K562 (cell line): Measurements from ENCODE around the gene RYR1. TPM values are rescaled to one million over a fixed set of nuclear protein-coding genes. Genes with fewer than 3 reads are reported as not detected.

Experiments
- ATAC-seq: fragments of 200-7000 bp; cut with Tn5 transposase; 3 replicates; pipeline ENCODE4 v1.9.1; 2020; ENCODE audit warnings: moderate library complexity
- BruUV-seq: library from RNA; stranded (reverse); fragments of 400-500 nt; replicated peaks from 2 replicates; lab custom pipeline; 2021; lab: Mats Ljungman, UMichigan
- CTCF ChIA-PET: fragments of 300-600 bp; formaldehyde crosslinking; extraction: SDS; loops from one replicate; lab custom pipeline; 2021; ENCODE audit warnings: low intra/inter-chr PET ratio; lab: Yijun Ruan, JAX
- POLR2A ChIA-PET: fragments of 300-600, 350-650 bp; sonication (Branson Sonifier 250); formaldehyde crosslinking; extraction: SDS; loops from one replicate; lab custom pipeline; 2021; ENCODE audit warnings: antibody characterized with exemption, inconsistent platforms; lab: Yijun Ruan, JAX
- DNase-seq, 4 experiments: peaks; one replicate each; pipeline versions ENCODE4 v3.0.0 to v3.0.0-alpha.2; 2011 to 2018; ENCODE audit warnings: low spot score in 3 of 4, mixed read lengths in 3 of 4; ENCODE audit errors: extremely low read depth in 1 of 4
- FAIRE-seq: peaks from 2 replicates; lab custom pipeline; 2011; peaks lifted over from hg19 to GRCh38; lab: Jason Lieb, UNC
- H2AFZ ChIP-seq: 2 replicates; pipeline ENCODE4 v1.6.0; 2011; ENCODE audit warnings: low read depth, low read length, control low read depth, inconsistent platforms
- H3K27ac ChIP-seq: fragments of 200-600 bp; 3 replicates; pipeline ENCODE4 v1.8.0; 2011; ENCODE audit warnings: low read depth, mild to moderate bottlenecking, control low read depth, inconsistent platforms, low read length, moderate library complexity, mixed read lengths; ENCODE audit errors: extremely low read depth
- H3K27me3 ChIP-seq, 2 experiments: fragments of 300-600 bp in 1 of 2; 2 replicates in 1 of 2; 3 replicates in 1 of 2; pipeline versions ENCODE4 v1.6.0 to v1.8.0; 2011; ENCODE audit warnings: inconsistent platforms in 2 of 2, low read length in 2 of 2, mild to moderate bottlenecking in 1 of 2, mixed read lengths in 1 of 2, moderate library complexity in 1 of 2; ENCODE audit not compliant: control insufficient read depth in 2 of 2, insufficient read depth in 2 of 2
- H3K36me3 ChIP-seq: fragments of 300-600 bp; 3 replicates; pipeline ENCODE4 v1.8.0; 2011; ENCODE audit warnings: mild to moderate bottlenecking, low read length, inconsistent platforms; ENCODE audit not compliant: control insufficient read depth, insufficient read depth
- H3K4me1 ChIP-seq, 2 experiments: fragments of 200-600 bp in 1 of 2; replicated peaks in 1 of 2; 2 replicates in 1 of 2; 3 replicates in 1 of 2; pipeline versions ENCODE4 v1.5.1 to v1.8.0; 2011; ENCODE audit warnings: inconsistent platforms in 2 of 2, low read length in 2 of 2, mild to moderate bottlenecking in 1 of 2, mixed read lengths in 1 of 2, moderate library complexity in 1 of 2; ENCODE audit not compliant: control insufficient read depth in 2 of 2, insufficient read depth in 2 of 2
- H3K4me2 ChIP-seq: 2 replicates; pipeline ENCODE4 v1.6.1; 2011; ENCODE audit warnings: low read length, control low read depth, inconsistent platforms, mixed read lengths; ENCODE audit not compliant: insufficient read depth
- H3K4me3 ChIP-seq: fragments of 200-600 bp; sonication (generic), shearing (Covaris generic); 2 replicates; pipeline ENCODE4 v1.5.1; 2016; ENCODE audit warnings: control low read depth, inconsistent platforms
- H3K79me2 ChIP-seq: fragments of 200-600 bp; 3 replicates; pipeline ENCODE4 v1.8.0; 2011; ENCODE audit warnings: low read length, inconsistent platforms; ENCODE audit not compliant: control insufficient read depth, insufficient read depth
- H3K9ac ChIP-seq, 2 experiments: 2 replicates each; pipeline versions ENCODE4 v1.6.0 to v1.6.1; 2011; ENCODE audit warnings: low read depth in 2 of 2, low read length in 2 of 2, control low read depth in 1 of 2, inconsistent platforms in 1 of 2, mild to moderate bottlenecking in 1 of 2, mixed read lengths in 1 of 2; ENCODE audit not compliant: insufficient read depth in 1 of 2
- H3K9me1 ChIP-seq: one replicate; pipeline ENCODE4 v1.6.0; 2011; ENCODE audit warnings: inconsistent platforms, mild to moderate bottlenecking, low read length, moderate library complexity; ENCODE audit not compliant: control insufficient read depth, insufficient read depth
- H3K9me3 ChIP-seq: replicated peaks from 2 replicates; pipeline ENCODE4 v1.5.1; 2011; ENCODE audit warnings: low read depth, low read length, inconsistent platforms; ENCODE audit not compliant: control insufficient read depth, insufficient read depth
- H4K20me1 ChIP-seq: replicated peaks from 2 replicates; pipeline ENCODE4 v1.6.1; 2011; ENCODE audit warnings: low read length, inconsistent platforms, mixed read lengths; ENCODE audit not compliant: control insufficient read depth, insufficient read depth
- FOXA1 ChIP-seq: fragments of 450-650 bp; IDR thresholded peaks from 2 replicates; pipeline ENCODE4 v1.6.1; 2016; ENCODE audit warnings: mild to moderate bottlenecking, borderline replicate concordance
- GATAD2B ChIP-seq: fragments of 450-650 bp; IDR thresholded peaks from 2 replicates; pipeline ENCODE4 v1.6.1; 2017; ENCODE audit warnings: mild to moderate bottlenecking, borderline replicate concordance
- HDAC1 ChIP-seq, 2 experiments: fragments of 450-650 bp; IDR thresholded peaks; 2 replicates each; pipeline ENCODE4 v1.6.1; 2016 to 2017; ENCODE audit warnings: inconsistent platforms in 1 of 2, mild to moderate bottlenecking in 1 of 2, moderate library complexity in 1 of 2
- MIER1 ChIP-seq: fragments of 450-650 bp; IDR thresholded peaks from 2 replicates; pipeline ENCODE4 v1.6.1; 2016; ENCODE audit warnings: antibody characterized with exemption, mild to moderate bottlenecking, low read depth
- NRF1 ChIP-seq, 2 experiments: fragments of 450-650 bp; IDR thresholded peaks in 1 of 2; conservative IDR thresholded peaks in 1 of 2; 2 replicates each; pipeline ENCODE4 v1.6.1; 2014; ENCODE audit warnings: mild to moderate bottlenecking in 2 of 2
- RB1 ChIP-seq: fragments of 450-650 bp; IDR thresholded peaks from 2 replicates; pipeline ENCODE4 v1.6.1; 2017; ENCODE audit warnings: low read depth, mild to moderate bottlenecking
- RBM25 ChIP-seq: fragments of 200-400 bp; formaldehyde crosslinking; IDR thresholded peaks from 2 replicates; pipeline ENCODE4 v1.6.1; 2018; ENCODE audit warnings: low read length, low read depth, moderate library complexity; ENCODE audit not compliant: severe bottlenecking
- RFX5 ChIP-seq: IDR thresholded peaks from 2 replicates; pipeline ENCODE4 v1.6.1; 2011; ENCODE audit warnings: low read depth, mild to moderate bottlenecking, improper control_type of control experiment, low read length
- TBP ChIP-seq: optimal IDR thresholded peaks from 2 replicates; pipeline ENCODE3; 2011; ENCODE audit warnings: low read depth, low read length, improper control_type of control experiment
- ZBTB1 ChIP-seq: sonication (generic); formaldehyde crosslinking; IDR thresholded peaks from 2 replicates; pipeline ENCODE4 v1.8.1; 2023; ENCODE audit warnings: missing genetic modification reagents, low read depth, mild to moderate bottlenecking, borderline replicate concordance
- ZNF134 ChIP-seq: fragments of 250-450 bp; sonication (Bioruptor Pico); conservative IDR thresholded peaks from 2 replicates; pipeline ENCODE4 v1.4.0; 2020
- WGBS: fragments of 100-300 bp; shearing (Covaris generic); methylation state at CpG from one replicate; pipeline ENCODE4 v1.1.6; 2016; ENCODE audit warnings: low coverage, mixed read lengths; ENCODE audit not compliant: insufficient coverage; ENCODE audit errors: missing lambda C conversion rate; 5-methylcytosine and 5-hydroxymethylcytosine counted together
- in situ Hi-C: fragments of 300-500 bp; cut with MboI; formaldehyde crosslinking; loops from 4 replicates; pipeline ENCODE4 v1.15.0; 2018; ENCODE audit warnings: inconsistent platforms, mixed read lengths
- intact Hi-C: fragments of 100-400 bp; cut with micrococcal nuclease; formaldehyde crosslinking; loops from 2 replicates; pipeline ENCODE4 v1.14.2; 2022
- polyA plus RNA-seq, 8 experiments: library from polyadenylated mRNA; depleted of rRNA in 4 of 8; stranded (reverse) in 5 of 8; unstranded in 3 of 8; fragments of >200 nt; fragmentation: Nextera tagmentation in 2 of 8; fragmentation: Illumina TruSeq in 1 of 8; extraction: Ambion mirVana in 2 of 8; extraction: Trizol in 1 of 8; gene quantifications; 2 replicates each; pipeline versions ENCODE4 v1.2.1 to v1.2.3, GENCODE V29; 2011 to 2014; ENCODE audit warnings: inconsistent platforms in 1 of 8, missing spikeins in 1 of 8
- total RNA-seq, 7 experiments: library from RNA; depleted of rRNA in 6 of 7; stranded (reverse); fragments of >200 nt in 6 of 7; fragmentation: Illumina TruSeq in 2 of 7; extraction: Trizol in 2 of 7; gene quantifications; 2 replicates each; pipeline versions ENCODE4 v1.2.1 to v1.2.3, GENCODE V29; 2011 to 2021; ENCODE audit warnings: low replicate concordance in 1 of 7
- TF ChIP-seq, protein P1 (sequence below): conservative IDR thresholded peaks from 2 replicates; pipeline ENCODE4 v1.6.1; 2011; ENCODE audit warnings: low read depth, mild to moderate bottlenecking, low read length; ENCODE audit not compliant: control insufficient read depth
- TF ChIP-seq, protein P2 (sequence below): sonication (generic); formaldehyde crosslinking; IDR thresholded peaks from 2 replicates; pipeline ENCODE4 v1.8.0; 2022; ENCODE audit warnings: mild to moderate bottlenecking, missing genetic modification reagents

Gene RYR1
- total and polyA plus RNA-seq, 9 of the 15 experiments (the other 6 are each of a cell fraction or from before 2014, with no cell fraction given) = 0.11 to 7.4 (median 3.7) TPM

DNA sequence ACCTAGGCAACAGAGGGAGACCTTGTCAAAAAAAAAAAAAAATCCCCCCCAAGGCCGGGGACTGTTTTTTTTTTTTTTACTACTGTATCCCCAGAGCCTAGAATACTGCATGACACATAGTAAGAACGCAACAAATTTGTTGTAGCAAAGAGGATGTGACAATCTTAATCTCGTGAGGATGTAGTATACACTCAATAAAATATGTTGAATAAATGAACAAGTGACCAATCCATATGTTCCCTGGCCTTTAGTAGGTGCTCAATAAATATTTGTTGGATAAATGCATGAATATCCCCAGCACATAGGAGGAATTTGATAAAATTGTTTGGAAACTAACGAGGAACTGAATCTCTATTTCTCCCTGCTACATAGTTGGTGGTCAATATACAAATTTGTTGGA is 108.5 kb downstream of the RYR1 start:
- no TSS peak for BruUV-seq
- FAIRE-seq = no peak
- no peaks in the 10 kb centered on the region for H4K20me1 ChIP-seq
- ATAC-seq = no peak
- H3K4me3 ChIP-seq = no peak overlapping the region
- H3K36me3 ChIP-seq = no peaks in the 10 kb centered on the region
- H3K4me2 ChIP-seq = no peak overlapping the region
- WGBS = 57% methylated on average over 4 of the region's 4 CpGs
- intact Hi-C loops (loop anchor here (10.0 kb wide), 1 partner anchor 193 kb away; no protein-coding TSS in a partner anchor), in situ Hi-C loops (no loop called here)
- no peaks in the 10 kb centered on the region for H3K9me3 ChIP-seq
- CTCF ChIA-PET = no interaction called here
- POLR2A ChIA-PET = no interaction called here
- H3K9me1 ChIP-seq = no peaks in the 10 kb centered on the region
- H3K79me2 ChIP-seq = peaks cover 8% of the 10 kb centered on the region; the same call in 2 of the 3 replicates
- H3K27me3 ChIP-seq = no peaks in the 10 kb centered on the region
- TF ChIP-seq RBM25 (peak; percentile 14), MIER1 (no peak)
- no peak overlapping the region for H2AFZ ChIP-seq
- no peak overlapping the region for H3K9ac ChIP-seq
- no peak for DNase-seq
- peaks cover 16 to 23% of the 10 kb centered on the region in 2 experiments for H3K4me1 ChIP-seq
- H3K27ac ChIP-seq = no peak overlapping the region

DNA sequence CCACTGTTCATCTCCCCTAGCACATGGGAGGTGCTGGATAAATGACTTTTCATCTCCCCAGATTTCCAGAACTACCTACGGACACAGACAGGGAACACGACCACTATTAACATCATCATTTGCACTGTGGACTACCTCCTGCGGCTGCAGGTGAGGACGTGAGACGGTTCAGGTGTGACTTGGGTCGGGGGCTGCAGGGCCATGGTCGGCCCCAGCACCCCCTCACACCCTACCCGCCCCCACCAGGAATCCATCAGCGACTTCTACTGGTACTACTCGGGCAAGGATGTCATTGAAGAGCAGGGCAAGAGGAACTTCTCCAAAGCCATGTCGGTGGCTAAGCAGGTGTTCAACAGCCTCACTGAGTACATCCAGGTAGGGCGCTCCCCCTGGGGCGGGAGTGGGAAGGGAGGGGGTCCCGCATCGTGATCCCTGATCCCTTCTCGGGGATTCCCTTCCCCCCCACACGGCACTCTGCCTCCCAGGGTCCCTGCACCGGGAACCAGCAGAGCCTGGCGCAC is 109.9 kb downstream of the RYR1 start:
- ChIA-PET CTCF (interaction anchor here (0.6 to 2.3 kb wide), 3 partner anchors 92 to 418 kb away, joined by 3 to 12 read pairs (median 9); partner anchors contain the start of genes MRPS12 and SARS2), POLR2A (interaction anchor here (0.5 to 1.3 kb wide), 10 partner anchors 9 to 410 kb away, joined by 3 to 11 read pairs (median 4); partner anchors contain the start of genes EIF3K and NFKBIB)
- Histone ChIP-seq H3K27me3 (no peaks in the 10 kb centered on the region), H3K27ac (peak overlapping the region; percentile 77), H3K36me3 (no peaks in the 10 kb centered on the region), H3K9ac (peak overlapping the region; percentile 78 to 92), H4K20me1 (no peaks in the 10 kb centered on the region), H3K79me2 (peaks cover 8% of the 10 kb centered on the region; the same call in 2 of the 3 replicates), H3K4me3 (peak overlapping the region; percentile 56), H3K4me2 (peak overlapping the region; percentile 95), H2AFZ (peak overlapping the region; percentile 96), H3K9me3 (no peaks in the 10 kb centered on the region), H3K4me1 (peaks cover 16 to 23% of the 10 kb centered on the region in 2 experiments), H3K9me1 (no peaks in the 10 kb centered on the region)
- intact Hi-C loops (loop anchor here (10.0 kb wide), 1 partner anchor 191 kb away; no protein-coding TSS in a partner anchor), in situ Hi-C loops (no loop called here)
- 25% methylated on average over 13 of the region's 19 CpGs for WGBS
- TSS peak; percentile 98 for BruUV-seq
- ATAC-seq = peak; percentile 3
- DNase-seq = no peak
- FAIRE-seq = no peak
- TF ChIP-seq RFX5 (no peak), TBP (no peak), HDAC1 (IDR thresholded peaks at IDR 0.05) (peak in 1 of 2 experiments; percentile 8; a peak in 1 of 4 replicates), ZNF134 (no peak), ZBTB1 (0 out of 2 replicates have a peak, but pooled peaks have one; percentile 23), NRF1 (conservative IDR thresholded peaks at IDR 0.05 in 1 of 2, IDR thresholded peaks at IDR 0.05 in 1 of 2) (no peak), RB1 (0 out of 2 replicates have a peak, but pooled peaks have one; percentile 27), FOXA1 (no peak), GATAD2B (no peak)
- TF ChIP-seq, protein P1, sequence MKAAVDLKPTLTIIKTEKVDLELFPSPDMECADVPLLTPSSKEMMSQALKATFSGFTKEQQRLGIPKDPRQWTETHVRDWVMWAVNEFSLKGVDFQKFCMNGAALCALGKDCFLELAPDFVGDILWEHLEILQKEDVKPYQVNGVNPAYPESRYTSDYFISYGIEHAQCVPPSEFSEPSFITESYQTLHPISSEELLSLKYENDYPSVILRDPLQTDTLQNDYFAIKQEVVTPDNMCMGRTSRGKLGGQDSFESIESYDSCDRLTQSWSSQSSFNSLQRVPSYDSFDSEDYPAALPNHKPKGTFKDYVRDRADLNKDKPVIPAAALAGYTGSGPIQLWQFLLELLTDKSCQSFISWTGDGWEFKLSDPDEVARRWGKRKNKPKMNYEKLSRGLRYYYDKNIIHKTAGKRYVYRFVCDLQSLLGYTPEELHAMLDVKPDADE = 0 out of 2 replicates have a peak, but pooled peaks have one; percentile 44
- TF ChIP-seq, protein P2, sequence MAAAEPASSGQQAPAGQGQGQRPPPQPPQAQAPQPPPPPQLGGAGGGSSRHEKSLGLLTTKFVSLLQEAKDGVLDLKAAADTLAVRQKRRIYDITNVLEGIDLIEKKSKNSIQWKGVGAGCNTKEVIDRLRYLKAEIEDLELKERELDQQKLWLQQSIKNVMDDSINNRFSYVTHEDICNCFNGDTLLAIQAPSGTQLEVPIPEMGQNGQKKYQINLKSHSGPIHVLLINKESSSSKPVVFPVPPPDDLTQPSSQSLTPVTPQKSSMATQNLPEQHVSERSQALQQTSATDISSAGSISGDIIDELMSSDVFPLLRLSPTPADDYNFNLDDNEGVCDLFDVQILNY = 0 out of 2 replicates have a peak, but pooled peaks have one; percentile 24
